ENCODE results near the gene CTAGE15. TPM values are rescaled to one million over a fixed set of nuclear protein-coding genes. Genes with fewer than 3 reads are reported as not detected.
A peak's percentile ranks its signal among the peaks of the same experiment; 100 is the strongest.
"Not testable (repeated sequence)": the region's sequence is repeated elsewhere in the genome, so short reads cannot be mapped to it uniquely, and the experiment has no call there.

CTAGE15 gene
- total RNA-seq, 1 experiment from 2014 or later, result 1.2 TPM

DNA sequence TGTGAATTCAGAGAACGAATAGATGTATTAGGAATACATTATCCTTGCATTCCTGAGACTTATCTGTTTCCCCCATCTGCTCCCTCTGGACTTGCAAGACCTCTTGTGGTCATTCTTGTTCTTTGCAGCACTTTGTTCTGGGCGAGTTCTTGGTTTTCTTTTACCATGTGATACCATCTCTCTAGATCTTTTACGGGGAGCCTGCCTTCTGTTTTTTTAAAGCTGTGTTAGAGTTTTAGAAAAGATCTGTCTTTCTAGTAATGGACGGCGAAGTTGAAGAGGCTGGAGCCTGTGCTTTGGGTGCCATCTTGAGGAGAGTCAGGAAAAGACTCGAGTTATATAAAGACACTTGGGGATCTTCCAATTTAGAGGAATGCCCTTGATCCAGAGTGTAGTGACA is 8.3 kb upstream of the CTAGE15 start:
- intact Hi-C loops (cut with micrococcal nuclease); H2AFZ ChIP-seq (ENCODE audit: low read depth, low read length, poor library complexity, severe bottlenecking); DNase-seq (ENCODE audit: low read depth, low spot score); H3K9me3 ChIP-seq (ENCODE audit: control insufficient read depth in 1 of 2, insufficient read depth in 1 of 2, low read depth in 1 of 2, low read length in 2 of 2); H4K20me1 ChIP-seq (ENCODE audit: insufficient read depth); H3K27me3 ChIP-seq (ENCODE audit: insufficient read depth, low read length); H3K36me3 ChIP-seq (ENCODE audit: control insufficient read depth in 1 of 2, insufficient read depth in 2 of 2, low read length in 2 of 2); H3K27ac ChIP-seq (ENCODE audit: low read depth, low read length); CTCF ChIA-PET; H3K9ac ChIP-seq (ENCODE audit: low read length); BruUV-seq (replicated peaks); H3K79me2 ChIP-seq (ENCODE audit: insufficient read depth, low read length); H3K4me1 ChIP-seq (ENCODE audit: control insufficient read depth in 1 of 2, insufficient read depth in 2 of 2, low read length in 2 of 2); H3K9me2 ChIP-seq (ENCODE audit: insufficient read depth); H3K4me3 ChIP-seq (replicated peaks in 1 of 2; ENCODE audit: low read depth in 1 of 2, low read length in 2 of 2); POLR2A ChIA-PET; RAD21 ChIA-PET (ENCODE audit: low non-redundant PET in 1 of 2, low total read pairs in 2 of 2, uncharacterized antibody in 2 of 2, unreplicated experiment in 2 of 2): not testable (repeated sequence)
- peak overlapping the region; percentile 19; the same call in 1 of the 2 replicates for H3K4me2 ChIP-seq (ENCODE audit: low read length)
- peak; percentile 95 for ATAC-seq
- TF ChIP-seq RAD21 (IDR thresholded peaks at IDR 0.05; ENCODE audit: low read depth), result peak; percentile 45
- TF ChIP-seq, protein P1, sequence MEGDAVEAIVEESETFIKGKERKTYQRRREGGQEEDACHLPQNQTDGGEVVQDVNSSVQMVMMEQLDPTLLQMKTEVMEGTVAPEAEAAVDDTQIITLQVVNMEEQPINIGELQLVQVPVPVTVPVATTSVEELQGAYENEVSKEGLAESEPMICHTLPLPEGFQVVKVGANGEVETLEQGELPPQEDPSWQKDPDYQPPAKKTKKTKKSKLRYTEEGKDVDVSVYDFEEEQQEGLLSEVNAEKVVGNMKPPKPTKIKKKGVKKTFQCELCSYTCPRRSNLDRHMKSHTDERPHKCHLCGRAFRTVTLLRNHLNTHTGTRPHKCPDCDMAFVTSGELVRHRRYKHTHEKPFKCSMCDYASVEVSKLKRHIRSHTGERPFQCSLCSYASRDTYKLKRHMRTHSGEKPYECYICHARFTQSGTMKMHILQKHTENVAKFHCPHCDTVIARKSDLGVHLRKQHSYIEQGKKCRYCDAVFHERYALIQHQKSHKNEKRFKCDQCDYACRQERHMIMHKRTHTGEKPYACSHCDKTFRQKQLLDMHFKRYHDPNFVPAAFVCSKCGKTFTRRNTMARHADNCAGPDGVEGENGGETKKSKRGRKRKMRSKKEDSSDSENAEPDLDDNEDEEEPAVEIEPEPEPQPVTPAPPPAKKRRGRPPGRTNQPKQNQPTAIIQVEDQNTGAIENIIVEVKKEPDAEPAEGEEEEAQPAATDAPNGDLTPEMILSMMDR (IDR thresholded peaks at IDR 0.05 in 2 of 3, conservative IDR thresholded peaks at IDR 0.05 in 1 of 3; ENCODE audit: borderline replicate concordance in 1 of 3, insufficient read depth in 1 of 3, low read depth in 2 of 3, low read length in 2 of 3), result 0 out of 6 replicates have a peak, but pooled peaks of 1 of the 3 experiments have one; percentile 22

- H3K79me2 ChIP-seq (ENCODE audit: insufficient read depth, low read length); CTCF ChIA-PET; H3K9me2 ChIP-seq (ENCODE audit: insufficient read depth); H2AFZ ChIP-seq (ENCODE audit: low read depth, low read length, poor library complexity, severe bottlenecking); POLR2A ChIA-PET; DNase-seq (ENCODE audit: low read depth, low spot score); H3K4me3 ChIP-seq (replicated peaks in 1 of 2; ENCODE audit: low read depth in 1 of 2, low read length in 2 of 2); H3K27me3 ChIP-seq (ENCODE audit: insufficient read depth, low read length); H3K9ac ChIP-seq (ENCODE audit: low read length); ATAC-seq; H4K20me1 ChIP-seq (ENCODE audit: insufficient read depth); RAD21 ChIA-PET (ENCODE audit: low non-redundant PET in 1 of 2, low total read pairs in 2 of 2, uncharacterized antibody in 2 of 2, unreplicated experiment in 2 of 2); BruUV-seq (replicated peaks); H3K4me2 ChIP-seq (ENCODE audit: low read length); H3K9me3 ChIP-seq (ENCODE audit: control insufficient read depth in 1 of 2, insufficient read depth in 1 of 2, low read depth in 1 of 2, low read length in 2 of 2); H3K27ac ChIP-seq (ENCODE audit: low read depth, low read length); intact Hi-C loops (cut with micrococcal nuclease); H3K4me1 ChIP-seq (ENCODE audit: control insufficient read depth in 1 of 2, insufficient read depth in 2 of 2, low read length in 2 of 2); H3K36me3 ChIP-seq (ENCODE audit: control insufficient read depth in 1 of 2, insufficient read depth in 2 of 2, low read length in 2 of 2): not testable (repeated sequence)
Observed at GRCh38 chr7:143566001-143566400, 5.6 kb upstream of the CTAGE15 start.

- H3K36me3 ChIP-seq (ENCODE audit: control insufficient read depth in 1 of 2, insufficient read depth in 2 of 2, low read length in 2 of 2); H3K4me1 ChIP-seq (ENCODE audit: control insufficient read depth in 1 of 2, insufficient read depth in 2 of 2, low read length in 2 of 2); H3K4me3 ChIP-seq (replicated peaks in 1 of 2; ENCODE audit: low read depth in 1 of 2, low read length in 2 of 2); H4K20me1 ChIP-seq (ENCODE audit: insufficient read depth); H2AFZ ChIP-seq (ENCODE audit: low read depth, low read length, poor library complexity, severe bottlenecking); H3K4me2 ChIP-seq (ENCODE audit: low read length); BruUV-seq (replicated peaks); H3K27me3 ChIP-seq (ENCODE audit: insufficient read depth, low read length); DNase-seq (ENCODE audit: low read depth, low spot score); CTCF ChIA-PET; ATAC-seq; H3K9me3 ChIP-seq (ENCODE audit: control insufficient read depth in 1 of 2, insufficient read depth in 1 of 2, low read depth in 1 of 2, low read length in 2 of 2); POLR2A ChIA-PET; RAD21 ChIA-PET (ENCODE audit: low non-redundant PET in 1 of 2, low total read pairs in 2 of 2, uncharacterized antibody in 2 of 2, unreplicated experiment in 2 of 2); H3K9me2 ChIP-seq (ENCODE audit: insufficient read depth); H3K79me2 ChIP-seq (ENCODE audit: insufficient read depth, low read length); H3K9ac ChIP-seq (ENCODE audit: low read length); H3K27ac ChIP-seq (ENCODE audit: low read depth, low read length); intact Hi-C loops (cut with micrococcal nuclease): not testable (repeated sequence)
Observed at GRCh38 chr7:143588183-143588582, 16.6 kb downstream of the CTAGE15 start.

- POLR2A ChIA-PET, result not testable (repeated sequence)
Observed at GRCh38 chr7:143589897-143590296, 18.3 kb downstream of the CTAGE15 start.

More at GRCh38 chr7:143589897-143590296, 18.3 kb downstream of the CTAGE15 start:
- H3K9me3 ChIP-seq (ENCODE audit: control insufficient read depth in 1 of 2, insufficient read depth in 1 of 2, low read depth in 1 of 2, low read length in 2 of 2); H2AFZ ChIP-seq (ENCODE audit: low read depth, low read length, poor library complexity, severe bottlenecking); ATAC-seq; H3K36me3 ChIP-seq (ENCODE audit: control insufficient read depth in 1 of 2, insufficient read depth in 2 of 2, low read length in 2 of 2); H4K20me1 ChIP-seq (ENCODE audit: insufficient read depth); H3K27me3 ChIP-seq (ENCODE audit: insufficient read depth, low read length); H3K79me2 ChIP-seq (ENCODE audit: insufficient read depth, low read length); intact Hi-C loops (cut with micrococcal nuclease); H3K9ac ChIP-seq (ENCODE audit: low read length); H3K27ac ChIP-seq (ENCODE audit: low read depth, low read length); H3K9me2 ChIP-seq (ENCODE audit: insufficient read depth); CTCF ChIA-PET; H3K4me3 ChIP-seq (replicated peaks in 1 of 2; ENCODE audit: low read depth in 1 of 2, low read length in 2 of 2); H3K4me1 ChIP-seq (ENCODE audit: control insufficient read depth in 1 of 2, insufficient read depth in 2 of 2, low read length in 2 of 2); H3K4me2 ChIP-seq (ENCODE audit: low read length); DNase-seq (ENCODE audit: low read depth, low spot score); RAD21 ChIA-PET (ENCODE audit: low non-redundant PET in 1 of 2, low total read pairs in 2 of 2, uncharacterized antibody in 2 of 2, unreplicated experiment in 2 of 2); BruUV-seq (replicated peaks): not testable (repeated sequence)

Measured in HCT116 (cell line).